HepG2 (cell line): Measurements from ENCODE around the gene NT5C2. TPM values are rescaled to one million over a fixed set of nuclear protein-coding genes. Genes with fewer than 3 reads are reported as not detected.
A peak's percentile ranks its signal among the peaks of the same experiment; 100 is the strongest.

Source experiments
- ATAC-seq: fragments of 200-7000 bp; cut with Tn5 transposase; 3 replicates; pipeline ENCODE4 v1.9.1; 2020; ENCODE audit warnings: mild to moderate bottlenecking, moderate library complexity
- BruUV-seq: library from RNA; stranded (reverse); fragments of 400-500 nt; replicated peaks from 2 replicates; lab custom pipeline; 2021; lab: Mats Ljungman, UMichigan
- CTCF ChIA-PET: fragments of 300-600 bp; formaldehyde crosslinking; extraction: SDS; loops from one replicate; lab custom pipeline; 2021; ENCODE audit warnings: low total read pairs, inconsistent platforms, low intra/inter-chr PET ratio; lab: Yijun Ruan, JAX
- POLR2A ChIA-PET: fragments of 350-600 bp; sonication (Branson Sonifier 250); formaldehyde crosslinking; loops from one replicate; lab custom pipeline; 2020; ENCODE audit warnings: antibody characterized with exemption, inconsistent platforms; lab: Yijun Ruan, JAX
- DNase-seq: peaks from one replicate; pipeline ENCODE4 v3.0.0-alpha.2; 2015; ENCODE audit warnings: low spot score
- FAIRE-seq: peaks from 3 replicates; lab custom pipeline; 2011; peaks lifted over from hg19 to GRCh38; lab: Jason Lieb, UNC
- H2AFZ ChIP-seq: one replicate; pipeline ENCODE4 v1.6.1; 2011; ENCODE audit warnings: low read length, inconsistent platforms
- H3K27ac ChIP-seq: fragments of 300-600 bp; 3 replicates; pipeline ENCODE4 v1.8.0; 2011; ENCODE audit warnings: mixed run types, mild to moderate bottlenecking, mixed read lengths, low read length, inconsistent platforms; ENCODE audit not compliant: insufficient read depth; ENCODE audit errors: extremely low read length
- H3K27me3 ChIP-seq, 2 experiments: fragments of 200-600 bp in 1 of 2; 2 replicates in 1 of 2; 3 replicates in 1 of 2; pipeline versions ENCODE4 v1.6.0 to v1.8.0; 2011; ENCODE audit warnings: low read length in 2 of 2, mild to moderate bottlenecking in 2 of 2, moderate library complexity in 2 of 2, inconsistent platforms in 1 of 2; ENCODE audit not compliant: insufficient read depth in 2 of 2, control insufficient read depth in 1 of 2
- H3K36me3 ChIP-seq, 2 experiments: fragments of 200-600 bp in 1 of 2; replicated peaks in 1 of 2; 2 replicates in 1 of 2; 3 replicates in 1 of 2; pipeline versions ENCODE4 v1.5.1 to v1.8.0; 2011; ENCODE audit warnings: low read length in 2 of 2, inconsistent platforms in 1 of 2; ENCODE audit not compliant: insufficient read depth in 2 of 2, control insufficient read depth in 1 of 2
- H3K4me1 ChIP-seq: 2 replicates; pipeline ENCODE4 v1.5.1; 2012; ENCODE audit warnings: low read length, inconsistent platforms; ENCODE audit not compliant: insufficient read depth
- H3K4me2 ChIP-seq: 2 replicates; pipeline ENCODE4 v1.6.0; 2011; ENCODE audit warnings: low read depth, low read length, inconsistent platforms
- H3K4me3 ChIP-seq, 3 experiments: fragments of 200-600 bp in 1 of 3; sonication (generic), shearing (Covaris generic) in 1 of 3; replicated peaks in 1 of 3; 2 replicates each; pipeline ENCODE4 v1.5.1; 2011 to 2016; ENCODE audit warnings: low read length in 3 of 3, inconsistent platforms in 2 of 3, low read depth in 2 of 3, mild to moderate bottlenecking in 2 of 3, control low read depth in 1 of 3, mixed read lengths in 1 of 3; ENCODE audit not compliant: insufficient read depth in 1 of 3
- H3K79me2 ChIP-seq: one replicate; pipeline ENCODE4 v1.6.1; 2011; ENCODE audit warnings: low read length, inconsistent platforms; ENCODE audit not compliant: insufficient read depth
- H3K9ac ChIP-seq: 2 replicates; pipeline ENCODE4 v1.6.0; 2011; ENCODE audit warnings: mild to moderate bottlenecking, low read depth, low read length, inconsistent platforms; ENCODE audit not compliant: insufficient read depth
- H3K9me3 ChIP-seq: 2 replicates; pipeline ENCODE4 v1.5.1; 2012; ENCODE audit warnings: mild to moderate bottlenecking, low read length
- H4K20me1 ChIP-seq: 2 replicates; pipeline ENCODE4 v1.6.0; 2011; ENCODE audit warnings: inconsistent platforms, mild to moderate bottlenecking, low read length, moderate library complexity; ENCODE audit not compliant: insufficient read depth
- ARID5B ChIP-seq: IDR thresholded peaks from 2 replicates; pipeline ENCODE4 v1.4.0; 2020; ENCODE audit warnings: mild to moderate bottlenecking, missing genetic modification reagents
- ATF5 ChIP-seq: sonication (generic); formaldehyde crosslinking; IDR thresholded peaks from 2 replicates; pipeline ENCODE4 v1.4.0; 2020; ENCODE audit warnings: mild to moderate bottlenecking, low read depth, missing genetic modification reagents
- CREB1 ChIP-seq, 2 experiments: fragments of 450-650 bp in 1 of 2; IDR thresholded peaks; 2 replicates each; pipeline ENCODE4 v1.6.1; 2016 to 2017; ENCODE audit warnings: control low read depth in 1 of 2, mild to moderate bottlenecking in 1 of 2, missing compliant biosample characterization in 1 of 2, missing genetic modification characterization in 1 of 2
- ESRRA ChIP-seq: sonication (generic); formaldehyde crosslinking; IDR thresholded peaks from 2 replicates; pipeline ENCODE4 v1.5.1; 2020; ENCODE audit warnings: mild to moderate bottlenecking, low read depth, missing genetic modification reagents
- ETV5 ChIP-seq: IDR thresholded peaks from 2 replicates; pipeline ENCODE4 v1.6.1; 2018; ENCODE audit warnings: missing biosample characterization, missing genetic modification reagents, inconsistent platforms, borderline replicate concordance
- FOXO1 ChIP-seq: sonication (generic); formaldehyde crosslinking; IDR thresholded peaks from 2 replicates; pipeline ENCODE4 v1.4.0; 2020; ENCODE audit warnings: missing genetic modification reagents
- MIER2 ChIP-seq: IDR thresholded peaks from 2 replicates; pipeline ENCODE4 v1.6.1; 2016; ENCODE audit warnings: missing biosample characterization, missing genetic modification reagents
- RAD21 ChIP-seq: fragments of 450-650 bp; formaldehyde crosslinking; IDR thresholded peaks from 2 replicates; pipeline ENCODE4 v1.5.0; 2020; ENCODE audit warnings: mild to moderate bottlenecking
- SOX5 ChIP-seq: IDR thresholded peaks from 2 replicates; pipeline ENCODE4 v1.6.1; 2016; ENCODE audit warnings: borderline replicate concordance
- THAP11 ChIP-seq: IDR thresholded peaks from 2 replicates; pipeline ENCODE4 v1.6.1; 2016; ENCODE audit warnings: missing biosample characterization, missing genetic modification reagents
- XRCC5 ChIP-seq: fragments of 200-400 bp; formaldehyde crosslinking; optimal IDR thresholded peaks from 2 replicates; pipeline ENCODE3; 2017; ENCODE audit warnings: mild to moderate bottlenecking, low read length
- YEATS2 ChIP-seq: sonication (generic); formaldehyde crosslinking; IDR thresholded peaks from 2 replicates; pipeline ENCODE4 v1.4.0; 2020; ENCODE audit warnings: missing genetic modification reagents, borderline replicate concordance
- ZFP91 ChIP-seq: sonication (generic); formaldehyde crosslinking; IDR thresholded peaks from 2 replicates; pipeline ENCODE4 v1.9.0; 2022; ENCODE audit warnings: missing genetic modification reagents, mild to moderate bottlenecking, borderline replicate concordance
- ZFX ChIP-seq: sonication (generic); formaldehyde crosslinking; IDR thresholded peaks from 2 replicates; pipeline ENCODE4 v1.4.0; 2020; ENCODE audit warnings: mild to moderate bottlenecking, low read depth, missing genetic modification reagents, moderate library complexity
- ZMYM4 ChIP-seq: sonication (generic); formaldehyde crosslinking; IDR thresholded peaks from 2 replicates; pipeline ENCODE4 v1.8.1; 2023; ENCODE audit warnings: mild to moderate bottlenecking, missing genetic modification reagents
- ZNF468 ChIP-seq: sonication (generic); formaldehyde crosslinking; IDR thresholded peaks from 2 replicates; pipeline ENCODE4 v1.8.0; 2022; ENCODE audit warnings: mild to moderate bottlenecking, moderate library complexity, missing genetic modification reagents
- ZNF549 ChIP-seq: sonication (generic); formaldehyde crosslinking; IDR thresholded peaks from 2 replicates; pipeline ENCODE4 v1.5.0; 2020; ENCODE audit warnings: missing genetic modification reagents
- WGBS: methylation state at CpG from one replicate; pipeline ENCODE4 v1.1.6; 2017; ENCODE audit warnings: low lambda C conversion rate; 5-methylcytosine and 5-hydroxymethylcytosine counted together
- in situ Hi-C: cut with HindIII; loops from 2 replicates; pipeline ENCODE4 v1.10.0; 2017; ENCODE audit warnings: low pct_unique_long_range_greater_than_20kb; ENCODE audit not compliant: extremely low pct_ligation_motif_present
- intact Hi-C: fragments of 100-400 bp; cut with micrococcal nuclease; formaldehyde crosslinking; loops from one replicate; pipeline ENCODE4 v1.10.0; 2022; ENCODE audit not compliant: unreplicated experiment
- polyA plus RNA-seq, 8 experiments: library from polyadenylated mRNA; depleted of rRNA in 3 of 8; stranded (reverse) in 7 of 8; unstranded in 1 of 8; fragments of >200 nt; fragmentation: Illumina TruSeq in 4 of 8; extraction: Trizol in 4 of 8; gene quantifications; 2 replicates each; pipeline versions ENCODE4 v1.2.1 to v1.2.3, GENCODE V29; 2011 to 2016; ENCODE audit warnings: low read depth in 4 of 8, missing spikeins in 1 of 8, mixed read lengths in 1 of 8; ENCODE audit not compliant: insufficient read depth in 1 of 8
- total RNA-seq, 5 experiments: library from RNA; depleted of rRNA; stranded (reverse); fragments of >200 nt; fragmentation: Illumina TruSeq; extraction: Trizol; gene quantifications; 2 replicates each; pipeline ENCODE4 v1.2.3, GENCODE V29; 2016; ENCODE audit warnings: low read depth in 1 of 5

NT5C2 gene
- total and polyA plus RNA-seq, 2 of the 13 experiments (the other 11 are each of a cell fraction or from before 2014, with no cell fraction given) = 40.6 to 55.2 TPM

- ATAC-seq (peak; percentile 89), FAIRE-seq (peak; percentile 78), DNase-seq (peak; percentile 63)
- Histone ChIP-seq H3K4me1 (peaks cover 39% of the 10 kb centered on the region), H3K36me3 (no peaks in the 10 kb centered on the region), H3K27ac (no peak overlapping the region), H3K9me3 (no peaks in the 10 kb centered on the region), H3K4me3 (peak overlapping the region in 1 of 3 experiments; percentile 50; a peak in 2 of 6 replicates), H3K79me2 (no peaks in the 10 kb centered on the region), H3K27me3 (no peaks in the 10 kb centered on the region), H3K9ac (no peak overlapping the region), H3K4me2 (peak overlapping the region; percentile 77), H2AFZ (peak overlapping the region; percentile 11), H4K20me1 (no peaks in the 10 kb centered on the region)
- ChIA-PET POLR2A (interaction anchor here (0.6 to 1.5 kb wide), 9 partner anchors 9 to 567 kb away, joined by 3 to 8 read pairs (median 3); partner anchors contain the start of gene NT5C2), CTCF (no interaction called here)
- WGBS = 16% methylated on average over 11 of the region's 11 CpGs
- intact Hi-C loops = no loop called here
- in situ Hi-C loops = loop anchor here (5.0 kb wide), 1 partner anchor 41 kb away; no protein-coding TSS in a partner anchor
- BruUV-seq = no TSS peak
- no peak for TF ChIP-seq ZNF468 (CRISPR knock-in tag)
- TF ChIP-seq YEATS2 (CRISPR knock-in tag) = no peak
- no peak for TF ChIP-seq ZNF549 (CRISPR knock-in tag)
- peak; percentile 84 for TF ChIP-seq CREB1 (IDR thresholded peaks at IDR 0.05)
- no peak for TF ChIP-seq CREB1 (CRISPR knock-in tag; IDR thresholded peaks at IDR 0.05)
- peak; percentile 8; the same call in 1 of the 2 replicates for TF ChIP-seq ARID5B
- TF ChIP-seq ZFX (CRISPR knock-in tag) = peak; percentile 38
- peak; percentile 12; the same call in 1 of the 2 replicates for TF ChIP-seq SOX5 (CRISPR knock-in tag)
- peak; percentile 58; the same call in 1 of the 2 replicates for TF ChIP-seq ZFP91 (CRISPR knock-in tag)
- TF ChIP-seq ESRRA (CRISPR knock-in tag) = 0 out of 2 replicates have a peak, but pooled peaks have one; percentile 26
- peak; percentile 40; the same call in 1 of the 2 replicates for TF ChIP-seq ETV5 (CRISPR knock-in tag)
- no peak for TF ChIP-seq ATF5 (CRISPR knock-in tag)
- 0 out of 2 replicates have a peak, but pooled peaks have one; percentile 14 for TF ChIP-seq THAP11 (CRISPR knock-in tag)
- 0 out of 2 replicates have a peak, but pooled peaks have one; percentile 12 for TF ChIP-seq FOXO1 (CRISPR knock-in tag)
- 0 out of 2 replicates have a peak, but pooled peaks have one; percentile 21 for TF ChIP-seq MIER2
- peak; percentile 62; the same call in 1 of the 2 replicates for TF ChIP-seq ZMYM4 (CRISPR knock-in tag)
- TF ChIP-seq RAD21 = peak; percentile 69
- TF ChIP-seq XRCC5 = peak; percentile 44
Measured at GRCh38 chr10:103238506-103239252, 45.6 kb upstream of the NT5C2 start.
